Activated CD4-positive, alpha-beta T cell treated with anti-CD3 and anti-CD28 coated beads, Interleukin-2, amount 50 U/mL, for 4 hours (primary cell): ENCODE data around the gene STRIP2.
"Not testable (repeated sequence)": the region's sequence is repeated elsewhere in the genome, so short reads cannot be mapped to it uniquely, and the experiment has no call there.

Source experiments
- DNase-seq, 2 experiments: peaks; one replicate each; pipeline ENCODE4 v3.0.0-alpha.2; 2020

STRIP2 gene

DNA sequence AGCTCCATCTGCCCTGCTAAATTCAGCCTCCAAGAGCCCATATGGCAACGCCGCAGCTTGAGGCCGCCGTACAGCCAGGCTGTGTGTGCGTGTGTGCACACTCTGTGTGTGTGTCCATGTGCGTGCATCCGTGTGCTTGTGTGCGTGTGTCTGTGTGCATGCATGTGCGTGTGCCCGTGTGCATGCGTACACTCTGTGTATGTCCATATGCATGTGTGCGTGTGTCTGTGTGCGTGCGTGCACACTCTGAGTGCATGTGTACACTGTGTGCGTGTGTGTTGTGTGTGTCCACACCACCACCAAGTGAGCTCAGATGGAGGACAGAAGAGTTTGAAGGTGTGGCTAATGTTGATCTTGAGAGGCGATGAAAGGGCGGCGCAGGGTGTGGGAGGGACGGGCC, 98.1 kb downstream of the STRIP2 start:
- DNase-seq, result no peak

GRCh38 chr7:129534558-129535274, 100.5 kb downstream of the STRIP2 start:
- not testable (repeated sequence) for DNase-seq

DNA sequence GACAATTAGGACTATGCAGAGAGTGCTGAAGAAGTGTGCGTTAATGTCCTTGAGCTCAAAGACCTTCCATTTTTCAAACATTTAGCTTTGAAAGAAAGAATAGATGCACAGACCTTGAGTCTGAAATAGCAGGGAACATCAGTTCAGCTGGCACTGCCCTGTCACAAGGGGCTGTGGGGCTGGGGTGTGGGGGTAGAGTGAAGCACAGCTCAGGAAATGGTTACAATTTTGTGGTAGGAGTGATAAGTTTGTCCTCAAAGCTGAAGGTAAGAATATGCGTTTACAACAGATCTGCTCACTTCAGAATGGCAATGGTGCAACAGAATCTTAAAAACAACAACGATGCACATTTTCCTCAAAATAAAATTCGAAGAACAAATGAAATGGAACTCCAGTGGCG, 101.7 kb downstream of the STRIP2 start:
- no peak for DNase-seq

DNA sequence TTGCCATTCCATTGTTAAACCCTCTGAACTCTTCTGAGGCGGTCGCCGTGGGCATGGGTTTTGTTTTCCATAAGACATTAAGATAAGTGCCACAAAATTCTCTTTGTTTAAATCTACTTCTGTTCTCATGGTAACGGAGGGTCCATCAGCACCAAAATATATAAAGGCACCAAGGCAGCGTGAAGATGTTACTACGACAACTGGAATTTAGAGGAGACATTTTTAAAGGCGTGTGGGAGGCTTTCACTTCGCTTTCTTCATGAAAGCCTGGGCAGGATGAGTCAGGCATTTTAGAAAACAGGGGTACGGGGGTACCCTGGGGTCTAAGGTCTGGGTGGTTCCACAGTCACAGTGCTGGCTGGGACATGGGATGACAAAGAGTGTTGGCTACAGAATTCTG, 102.1 kb downstream of the STRIP2 start:
- no peak for DNase-seq
